Mammary epithelial cell (primary cell): Measurements from ENCODE around the gene FERMT1.

Experiments
- EZH2 ChIP-seq: IDR thresholded peaks from 2 replicates; pipeline ENCODE4 v1.6.1; 2012; ENCODE audit warnings: low read length, inconsistent platforms, borderline replicate concordance
- TF ChIP-seq, protein P1 (sequence below), 2 donors: IDR thresholded peaks in 1 of 2; conservative IDR thresholded peaks in 1 of 2; 2 replicates each; pipeline ENCODE4 v1.5.1; 2011 to 2012; ENCODE audit warnings: inconsistent platforms in 2 of 2, low read length in 2 of 2, mild to moderate bottlenecking in 2 of 2, control low read depth in 1 of 2, low read depth in 1 of 2; ENCODE audit not compliant: insufficient read depth in 1 of 2; ENCODE audit errors: extremely low read depth in 1 of 2

DNA sequence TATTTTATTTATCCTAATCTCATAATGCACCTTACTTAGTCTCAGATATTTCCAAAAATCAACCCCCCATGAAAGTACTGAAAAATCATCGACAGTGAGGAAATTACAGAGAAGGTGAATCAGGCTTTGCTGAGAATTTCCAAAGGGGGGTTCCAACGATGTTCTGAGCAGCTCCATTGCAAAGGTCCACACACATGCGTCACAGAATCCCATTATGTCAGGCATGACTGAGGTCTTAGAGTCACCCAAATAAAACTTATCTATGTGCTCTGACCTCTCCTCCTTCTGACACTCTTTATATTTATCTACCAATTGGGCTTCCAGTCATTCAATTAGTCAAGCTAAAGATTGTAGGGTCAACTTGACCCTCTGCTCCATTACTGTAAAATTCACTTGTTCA lies 56.2 kb downstream of the FERMT1 start:
- TF ChIP-seq, protein P1, sequence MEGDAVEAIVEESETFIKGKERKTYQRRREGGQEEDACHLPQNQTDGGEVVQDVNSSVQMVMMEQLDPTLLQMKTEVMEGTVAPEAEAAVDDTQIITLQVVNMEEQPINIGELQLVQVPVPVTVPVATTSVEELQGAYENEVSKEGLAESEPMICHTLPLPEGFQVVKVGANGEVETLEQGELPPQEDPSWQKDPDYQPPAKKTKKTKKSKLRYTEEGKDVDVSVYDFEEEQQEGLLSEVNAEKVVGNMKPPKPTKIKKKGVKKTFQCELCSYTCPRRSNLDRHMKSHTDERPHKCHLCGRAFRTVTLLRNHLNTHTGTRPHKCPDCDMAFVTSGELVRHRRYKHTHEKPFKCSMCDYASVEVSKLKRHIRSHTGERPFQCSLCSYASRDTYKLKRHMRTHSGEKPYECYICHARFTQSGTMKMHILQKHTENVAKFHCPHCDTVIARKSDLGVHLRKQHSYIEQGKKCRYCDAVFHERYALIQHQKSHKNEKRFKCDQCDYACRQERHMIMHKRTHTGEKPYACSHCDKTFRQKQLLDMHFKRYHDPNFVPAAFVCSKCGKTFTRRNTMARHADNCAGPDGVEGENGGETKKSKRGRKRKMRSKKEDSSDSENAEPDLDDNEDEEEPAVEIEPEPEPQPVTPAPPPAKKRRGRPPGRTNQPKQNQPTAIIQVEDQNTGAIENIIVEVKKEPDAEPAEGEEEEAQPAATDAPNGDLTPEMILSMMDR (conservative IDR thresholded peaks at IDR 0.05 in 1 of 2, IDR thresholded peaks at IDR 0.05 in 1 of 2; ENCODE audit: extremely low read depth in 1 of 2, insufficient read depth in 1 of 2, low read depth in 1 of 2, low read length in 2 of 2): no peak
- no peak for TF ChIP-seq EZH2
